GM13977 (cell line): Measurements from ENCODE around the gene ZBTB48.
"Not testable (repeated sequence)": the region's sequence is repeated elsewhere in the genome, so short reads cannot be mapped to it uniquely, and the experiment has no call there.

Experiments
- DNase-seq: peaks from one replicate; pipeline ENCODE4 v3.0.0; 2012; ENCODE audit warnings: low spot score
- in situ Hi-C: fragments of 300-500 bp; cut with MboI; formaldehyde crosslinking; loops from one replicate; pipeline ENCODE4 v1.12.0; 2022; ENCODE audit warnings: low sequenced_read_pairs, low pct_unique_long_range_greater_than_20kb, mixed read lengths, inconsistent platforms; ENCODE audit not compliant: unreplicated experiment
- TF ChIP-seq, protein P1 (sequence below): IDR thresholded peaks from 2 replicates; pipeline ENCODE4 v1.5.1; 2012; ENCODE audit warnings: mild to moderate bottlenecking, control low read depth; ENCODE audit not compliant: insufficient read depth; ENCODE audit errors: extremely low read depth, missing control alignments

The ZBTB48 gene

DNA sequence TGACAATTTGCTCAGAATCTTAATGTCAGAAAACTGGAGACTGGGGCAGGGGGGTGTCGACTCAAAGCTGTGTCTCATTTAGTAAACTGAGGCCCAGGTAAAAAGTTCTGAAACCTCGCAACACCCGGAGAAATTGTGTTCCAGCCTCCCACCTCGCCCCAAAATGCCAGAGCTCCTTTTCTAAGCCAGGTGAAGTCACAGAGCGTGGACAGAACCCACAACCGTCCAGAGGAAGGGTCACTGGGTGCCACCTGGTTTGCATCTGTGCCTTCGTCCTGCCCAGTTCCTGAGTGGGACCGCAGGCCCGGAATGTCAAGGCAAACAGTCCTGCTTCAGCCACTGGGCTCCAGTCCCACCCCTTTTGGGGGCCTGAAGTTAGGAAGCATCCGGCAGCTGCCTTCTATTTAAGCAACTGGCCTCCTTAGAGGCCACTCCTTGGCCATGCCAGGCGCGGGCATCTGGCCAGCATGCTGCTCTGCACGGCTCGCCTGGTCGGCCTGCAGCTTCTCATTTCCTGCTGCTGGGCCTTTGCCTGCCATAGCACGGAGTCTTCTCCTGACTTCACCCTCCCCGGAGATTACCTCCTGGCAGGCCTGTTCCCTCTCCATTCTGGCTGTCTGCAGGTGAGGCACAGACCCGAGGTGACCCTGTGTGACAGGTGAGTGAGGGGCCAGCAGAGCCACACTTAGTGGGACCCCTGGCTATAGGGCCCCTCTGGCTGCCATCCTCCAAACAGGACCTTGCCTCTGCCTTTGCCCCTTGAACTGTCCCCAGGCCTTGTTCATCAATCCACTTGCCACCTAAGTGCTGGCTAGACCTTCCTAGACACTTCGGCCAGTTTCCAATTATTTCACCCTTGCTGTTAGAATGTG, 24.7 kb upstream of the ZBTB48 start, which contains the start of gene TAS1R1:
TSS of gene TAS1R1 (plus strand) at position 401 of the 872 bp plus-strand sequence. CDS start at position 468, 67 bp downstream.
- in situ Hi-C loops, result no loop called here
- TF ChIP-seq, protein P1, sequence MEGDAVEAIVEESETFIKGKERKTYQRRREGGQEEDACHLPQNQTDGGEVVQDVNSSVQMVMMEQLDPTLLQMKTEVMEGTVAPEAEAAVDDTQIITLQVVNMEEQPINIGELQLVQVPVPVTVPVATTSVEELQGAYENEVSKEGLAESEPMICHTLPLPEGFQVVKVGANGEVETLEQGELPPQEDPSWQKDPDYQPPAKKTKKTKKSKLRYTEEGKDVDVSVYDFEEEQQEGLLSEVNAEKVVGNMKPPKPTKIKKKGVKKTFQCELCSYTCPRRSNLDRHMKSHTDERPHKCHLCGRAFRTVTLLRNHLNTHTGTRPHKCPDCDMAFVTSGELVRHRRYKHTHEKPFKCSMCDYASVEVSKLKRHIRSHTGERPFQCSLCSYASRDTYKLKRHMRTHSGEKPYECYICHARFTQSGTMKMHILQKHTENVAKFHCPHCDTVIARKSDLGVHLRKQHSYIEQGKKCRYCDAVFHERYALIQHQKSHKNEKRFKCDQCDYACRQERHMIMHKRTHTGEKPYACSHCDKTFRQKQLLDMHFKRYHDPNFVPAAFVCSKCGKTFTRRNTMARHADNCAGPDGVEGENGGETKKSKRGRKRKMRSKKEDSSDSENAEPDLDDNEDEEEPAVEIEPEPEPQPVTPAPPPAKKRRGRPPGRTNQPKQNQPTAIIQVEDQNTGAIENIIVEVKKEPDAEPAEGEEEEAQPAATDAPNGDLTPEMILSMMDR, result no peak
- DNase-seq, result no peak

DNA sequence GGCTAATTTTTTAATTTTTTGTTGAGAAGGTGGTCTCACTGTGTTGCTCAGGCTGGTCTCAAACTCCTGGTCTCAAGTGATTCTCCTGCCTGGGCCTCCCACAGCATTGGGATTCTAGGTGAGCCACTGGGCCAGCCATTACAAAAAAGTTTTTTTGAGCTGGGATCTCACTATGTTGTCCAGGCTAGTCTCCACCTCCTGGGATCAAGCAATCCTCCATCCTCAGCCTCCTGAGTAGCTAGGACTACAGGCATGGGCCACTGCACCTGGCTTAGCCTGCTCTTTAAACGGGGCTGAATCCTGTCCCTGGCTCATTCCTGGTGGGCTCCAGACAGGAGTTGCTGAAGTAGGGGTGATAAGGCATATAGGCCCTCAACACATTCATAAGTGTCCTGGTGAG, 22.2 kb upstream of the ZBTB48 start:
- DNase-seq, result no peak
- TF ChIP-seq, protein P1, result no peak
- in situ Hi-C loops, result no loop called here

DNA sequence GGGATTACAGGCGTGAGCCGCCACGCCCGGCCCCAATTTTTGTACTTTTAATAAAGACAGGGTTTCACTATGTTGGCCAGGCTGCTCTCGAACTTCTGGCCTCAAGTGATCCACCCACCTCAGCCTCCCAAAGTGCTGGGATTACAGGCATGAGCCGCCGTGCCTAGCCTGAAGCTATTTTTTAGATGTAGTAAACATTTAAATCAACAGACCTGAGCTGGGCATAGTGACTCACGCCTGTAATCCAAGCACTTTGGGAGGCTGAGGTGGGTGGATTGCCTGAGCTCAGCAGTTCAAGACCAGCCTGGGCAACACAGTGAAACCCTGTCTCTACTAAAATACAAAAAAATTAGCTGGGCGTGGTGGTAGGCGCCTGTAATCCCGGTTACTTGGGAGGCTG, 20.6 kb upstream of the ZBTB48 start:
- DNase-seq, in situ Hi-C loops: not testable (repeated sequence)

DNA sequence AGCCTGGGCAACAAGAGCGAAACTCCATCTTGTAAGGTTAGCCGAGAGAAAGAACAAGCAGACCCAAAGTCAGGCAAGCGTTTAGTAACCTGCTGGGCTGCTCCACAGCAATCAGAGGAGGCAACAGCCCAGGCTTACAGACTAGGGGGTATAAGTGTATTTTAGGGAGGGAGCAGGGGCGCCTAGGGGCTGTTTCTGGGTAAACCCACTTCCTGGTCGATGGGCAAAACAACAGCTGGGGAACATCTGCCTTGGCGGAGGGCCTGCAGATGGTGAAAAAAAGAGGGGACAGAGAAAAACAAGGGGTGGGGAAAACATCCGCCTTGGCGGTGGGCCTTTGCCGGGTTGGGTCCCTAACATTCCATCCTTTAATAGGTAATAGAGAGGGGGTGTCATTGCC, 19.5 kb upstream of the ZBTB48 start:
- in situ Hi-C loops, result no loop called here
- TF ChIP-seq, protein P1, result no peak
- DNase-seq, result no peak

DNA sequence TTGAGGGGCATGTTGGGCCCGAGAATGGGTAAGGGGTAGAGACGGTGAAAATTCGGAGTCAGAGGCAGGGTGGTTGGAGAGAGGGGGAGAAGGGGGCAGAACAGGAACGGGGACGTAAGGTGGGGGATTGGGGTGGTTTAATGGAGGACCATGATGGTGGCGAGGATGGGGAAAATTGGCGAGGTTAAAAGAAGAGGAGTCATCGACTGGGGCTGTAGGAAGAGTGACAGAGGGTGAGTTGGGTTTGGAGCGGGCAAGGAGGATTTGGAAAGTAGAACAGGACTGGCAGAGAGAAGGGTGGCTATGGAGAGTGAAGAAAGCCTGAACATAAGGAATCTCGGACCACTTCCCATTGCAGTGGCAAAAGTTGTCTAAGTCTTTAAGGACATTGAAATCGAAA, 10.8 kb upstream of the ZBTB48 start:
- DNase-seq, result no peak
- TF ChIP-seq, protein P1, result no peak
- in situ Hi-C loops, result no loop called here

DNA sequence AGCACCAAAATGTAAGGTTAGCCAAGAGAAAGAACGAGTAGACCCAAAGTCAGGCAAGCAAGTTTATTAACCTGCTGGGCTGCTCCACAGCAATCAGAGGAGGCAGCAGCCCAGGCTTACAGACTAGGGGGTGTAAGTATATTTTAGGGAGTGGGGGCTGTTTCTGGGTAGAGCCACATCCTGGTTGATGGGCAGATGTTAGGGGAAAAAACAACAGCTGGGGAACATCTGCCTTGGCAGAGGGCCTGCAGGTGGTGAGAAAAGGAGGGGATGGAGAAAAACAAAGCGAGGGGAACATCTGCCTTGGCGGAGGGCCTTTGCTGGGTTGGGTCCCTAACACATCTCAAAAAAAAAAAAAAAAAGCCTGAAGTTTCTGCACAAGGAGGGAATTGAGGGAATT, 9.7 kb upstream of the ZBTB48 start:
- in situ Hi-C loops, result no loop called here
- peak; percentile 4 for DNase-seq

DNA sequence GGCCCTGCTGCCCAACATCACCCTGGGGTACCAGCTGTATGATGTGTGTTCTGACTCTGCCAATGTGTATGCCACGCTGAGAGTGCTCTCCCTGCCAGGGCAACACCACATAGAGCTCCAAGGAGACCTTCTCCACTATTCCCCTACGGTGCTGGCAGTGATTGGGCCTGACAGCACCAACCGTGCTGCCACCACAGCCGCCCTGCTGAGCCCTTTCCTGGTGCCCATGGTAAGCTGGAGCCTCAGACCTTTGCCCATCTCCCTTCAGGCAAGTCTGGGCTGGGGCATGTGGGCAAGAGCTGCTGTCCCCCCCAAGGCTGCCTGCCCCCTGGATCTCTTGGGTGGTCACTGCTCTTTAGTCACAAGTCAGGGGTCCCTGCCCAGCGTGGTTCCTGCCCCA, 8.8 kb upstream of the ZBTB48 start:
- in situ Hi-C loops, result no loop called here

More for the DNA sequence above, 9.7 kb upstream of the ZBTB48 start:
- TF ChIP-seq, protein P1, result no peak

More for the DNA sequence above, 8.8 kb upstream of the ZBTB48 start:
- no peak for DNase-seq
- TF ChIP-seq, protein P1, result no peak
